Neural progenitor cell (in vitro differentiated cells): ENCODE results near the gene CINP.

ENCODE experiments used
- EZH2 ChIP-seq: fragments of 200-600 bp; sonication (generic); IDR thresholded peaks from 2 replicates; pipeline ENCODE4 v1.6.1; 2017; ENCODE audit warnings: antibody characterized with exemption, mild to moderate bottlenecking, moderate library complexity
- TF ChIP-seq, protein P1 (sequence below): fragments of 200-600 bp; sonication (generic); IDR thresholded peaks from 2 replicates; pipeline ENCODE4 v1.5.1; 2017; ENCODE audit warnings: antibody characterized with exemption, mild to moderate bottlenecking

DNA sequence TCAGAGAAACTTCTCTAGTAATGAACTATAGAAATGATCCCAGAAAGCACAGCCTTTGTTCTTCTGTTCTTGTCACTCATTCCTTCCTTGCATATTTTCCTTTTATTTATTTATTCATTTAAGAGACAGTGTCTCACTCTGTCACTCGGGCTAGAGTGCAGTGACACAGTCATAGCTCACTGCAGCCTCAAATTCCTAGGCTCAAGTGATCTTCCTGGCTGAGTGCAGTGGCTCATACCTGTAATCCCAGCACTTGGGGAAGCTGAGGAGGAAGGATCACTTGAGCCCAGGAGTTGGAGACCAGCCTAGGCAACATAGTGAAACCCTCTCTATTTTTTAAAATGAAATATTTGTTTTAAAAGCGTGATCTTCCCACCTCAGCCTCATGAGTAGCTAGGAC, 11.6 kb upstream of the CINP start:
- TF ChIP-seq, protein P1, sequence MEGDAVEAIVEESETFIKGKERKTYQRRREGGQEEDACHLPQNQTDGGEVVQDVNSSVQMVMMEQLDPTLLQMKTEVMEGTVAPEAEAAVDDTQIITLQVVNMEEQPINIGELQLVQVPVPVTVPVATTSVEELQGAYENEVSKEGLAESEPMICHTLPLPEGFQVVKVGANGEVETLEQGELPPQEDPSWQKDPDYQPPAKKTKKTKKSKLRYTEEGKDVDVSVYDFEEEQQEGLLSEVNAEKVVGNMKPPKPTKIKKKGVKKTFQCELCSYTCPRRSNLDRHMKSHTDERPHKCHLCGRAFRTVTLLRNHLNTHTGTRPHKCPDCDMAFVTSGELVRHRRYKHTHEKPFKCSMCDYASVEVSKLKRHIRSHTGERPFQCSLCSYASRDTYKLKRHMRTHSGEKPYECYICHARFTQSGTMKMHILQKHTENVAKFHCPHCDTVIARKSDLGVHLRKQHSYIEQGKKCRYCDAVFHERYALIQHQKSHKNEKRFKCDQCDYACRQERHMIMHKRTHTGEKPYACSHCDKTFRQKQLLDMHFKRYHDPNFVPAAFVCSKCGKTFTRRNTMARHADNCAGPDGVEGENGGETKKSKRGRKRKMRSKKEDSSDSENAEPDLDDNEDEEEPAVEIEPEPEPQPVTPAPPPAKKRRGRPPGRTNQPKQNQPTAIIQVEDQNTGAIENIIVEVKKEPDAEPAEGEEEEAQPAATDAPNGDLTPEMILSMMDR: no peak
- TF ChIP-seq EZH2: no peak
